Cortex of kidney (tissue), 1 donor: ENCODE measurements around the gene SH3BP4.
"Not testable (repeated sequence)": the region's sequence is repeated elsewhere in the genome, so short reads cannot be mapped to it uniquely, and the experiment has no call there.

Experiments used
- DNase-seq: peaks from one replicate; lab custom pipeline; 2025; lab: John Stamatoyannopoulos, UW

Gene SH3BP4

DNA sequence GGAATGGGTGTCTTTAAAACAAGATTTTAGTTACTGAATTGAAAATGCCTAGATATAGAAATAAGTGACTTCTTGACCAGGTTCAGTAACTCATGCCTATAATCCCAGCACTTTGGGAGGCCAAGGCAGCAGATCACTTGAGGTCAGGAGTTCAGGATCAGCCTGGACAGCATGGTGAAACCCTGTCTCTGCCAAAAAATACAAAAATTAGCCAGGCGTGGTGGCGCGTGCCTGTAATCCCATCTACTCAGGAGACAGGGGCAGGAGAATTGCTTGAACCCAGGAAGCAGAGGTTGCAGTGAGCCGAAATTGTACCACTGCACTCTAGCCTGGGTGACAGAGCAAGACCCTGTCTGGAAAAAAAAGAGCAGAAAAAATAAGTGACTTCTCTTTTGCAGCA lies 68.3 kb downstream of the SH3BP4 start:
- DNase-seq = not testable (repeated sequence)

DNA sequence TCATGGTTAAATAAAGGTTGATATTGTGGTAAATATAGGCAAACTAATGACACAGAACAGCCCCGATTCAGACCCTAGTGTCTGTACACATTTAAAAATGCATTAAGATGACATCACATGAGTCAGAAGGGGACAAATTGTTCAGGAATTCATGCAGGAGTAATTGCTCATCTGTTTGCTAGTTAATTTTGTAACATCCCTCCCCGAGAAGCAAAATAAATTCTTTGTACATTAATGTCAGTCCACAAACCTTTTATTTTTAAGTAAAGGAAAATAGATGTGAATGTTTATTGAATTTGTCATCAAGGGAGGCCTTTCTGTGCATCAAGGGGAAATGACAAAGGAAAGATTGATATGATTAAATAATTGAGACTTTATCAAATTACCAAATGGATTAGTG lies 69.9 kb downstream of the SH3BP4 start:
- DNase-seq = no peak

DNA sequence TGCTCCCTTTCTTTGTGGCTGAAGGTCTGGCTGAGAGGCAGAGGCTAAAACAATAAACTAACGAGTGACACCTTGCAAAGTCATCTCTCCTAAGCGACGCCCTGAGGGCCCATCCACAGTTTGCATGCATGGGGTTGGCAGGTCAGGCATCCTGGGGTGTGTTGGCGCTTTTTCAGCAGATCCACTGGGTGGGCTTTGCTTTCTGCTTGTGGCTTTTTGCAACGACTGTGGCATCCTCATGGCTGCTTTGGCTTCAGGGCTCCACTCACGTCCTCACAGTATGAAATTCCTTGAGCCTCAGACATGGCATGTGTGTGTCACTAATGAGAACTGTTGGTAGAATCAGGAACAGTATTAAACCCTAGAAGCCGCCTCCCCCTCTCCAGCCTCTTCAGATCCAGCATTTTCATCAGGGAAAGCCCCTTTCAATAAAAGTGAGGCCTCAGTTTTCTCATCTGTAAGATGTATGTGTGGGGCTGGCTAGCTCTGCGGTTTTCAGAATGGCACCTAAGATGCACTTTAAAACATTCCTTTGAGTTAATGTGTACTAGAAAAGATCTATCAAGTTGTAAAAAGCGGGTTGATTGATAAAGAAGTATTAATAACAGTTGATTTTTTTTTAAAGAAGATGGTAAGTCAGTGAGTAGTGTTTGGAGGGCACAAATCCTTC lies 72.5 kb downstream of the SH3BP4 start:
- no peak for DNase-seq

DNA sequence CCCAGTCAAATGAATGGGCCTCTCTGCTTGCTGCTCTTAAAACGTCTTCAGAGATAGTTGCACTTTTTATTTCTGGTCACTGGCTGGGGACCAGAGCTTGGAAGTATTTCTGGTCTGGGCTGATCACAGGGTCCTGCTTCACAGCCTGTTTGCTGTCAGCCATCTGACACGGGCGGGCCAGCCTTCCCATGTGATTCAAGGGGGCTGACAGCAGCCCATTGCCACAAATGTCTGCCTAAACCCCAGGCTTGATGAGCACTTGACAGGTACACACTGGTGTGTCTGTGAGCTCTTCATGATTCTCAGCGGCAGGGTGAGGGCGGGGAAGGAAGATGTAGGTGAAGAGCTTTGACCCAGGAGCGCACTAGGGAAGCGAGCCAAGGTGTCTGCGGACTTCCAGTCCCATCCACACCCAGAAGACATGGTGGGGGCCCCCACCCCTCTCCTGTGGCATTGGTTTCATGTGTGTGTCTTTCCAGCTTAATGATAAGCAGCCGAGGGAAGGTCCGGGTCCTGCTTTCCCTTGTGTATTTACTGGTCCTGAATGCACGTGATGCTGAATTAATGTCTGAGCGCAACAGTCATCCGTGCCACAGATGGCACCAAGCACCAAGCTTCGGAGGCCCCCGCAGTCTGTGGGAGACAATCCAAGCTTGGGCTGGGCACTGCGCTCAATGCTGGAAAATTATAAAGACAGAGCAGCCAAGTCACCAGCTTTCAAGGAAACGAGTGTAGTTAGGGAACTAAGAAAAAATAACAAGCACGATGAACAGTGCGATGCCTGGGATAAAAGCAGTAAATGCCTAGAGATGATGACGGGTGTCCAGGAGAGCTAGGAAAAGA lies 73.3 kb downstream of the SH3BP4 start:
- no peak for DNase-seq

DNA sequence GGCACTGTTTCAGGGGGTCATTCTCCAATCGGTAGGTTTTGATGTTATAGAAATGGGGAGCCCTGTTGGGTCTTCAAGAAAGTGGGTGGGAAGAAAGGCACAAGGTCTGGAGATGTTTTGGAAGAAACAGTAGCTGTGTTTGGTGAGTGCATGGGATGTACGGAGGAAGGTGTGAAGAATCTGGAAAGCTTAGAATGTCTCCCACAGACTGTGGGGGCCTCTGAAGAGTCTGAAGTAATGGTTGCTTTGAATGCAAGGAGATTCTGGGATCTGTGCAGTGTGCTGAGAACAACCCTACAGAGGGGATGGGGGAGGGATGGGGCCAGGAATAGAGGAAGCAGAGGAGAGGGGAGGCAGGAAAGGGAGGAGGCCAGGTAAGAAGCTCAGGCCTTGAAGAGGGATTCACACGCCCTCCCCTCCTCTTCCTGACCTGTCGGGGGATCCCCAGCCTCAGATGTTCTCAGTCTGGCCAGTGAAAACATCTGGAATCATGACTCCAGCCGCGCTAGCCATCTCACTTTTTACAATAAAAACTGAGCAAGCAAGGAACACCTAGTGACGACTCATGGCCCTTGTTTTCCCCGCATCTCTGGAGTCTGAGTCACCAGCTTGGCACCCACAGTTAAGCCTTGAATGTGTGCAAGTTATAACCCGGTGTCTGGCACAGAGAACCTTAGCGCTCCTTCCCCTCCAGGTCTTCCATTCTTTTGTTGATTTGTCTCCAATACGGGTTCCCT lies 74.2 kb downstream of the SH3BP4 start:
- no peak for DNase-seq

DNA sequence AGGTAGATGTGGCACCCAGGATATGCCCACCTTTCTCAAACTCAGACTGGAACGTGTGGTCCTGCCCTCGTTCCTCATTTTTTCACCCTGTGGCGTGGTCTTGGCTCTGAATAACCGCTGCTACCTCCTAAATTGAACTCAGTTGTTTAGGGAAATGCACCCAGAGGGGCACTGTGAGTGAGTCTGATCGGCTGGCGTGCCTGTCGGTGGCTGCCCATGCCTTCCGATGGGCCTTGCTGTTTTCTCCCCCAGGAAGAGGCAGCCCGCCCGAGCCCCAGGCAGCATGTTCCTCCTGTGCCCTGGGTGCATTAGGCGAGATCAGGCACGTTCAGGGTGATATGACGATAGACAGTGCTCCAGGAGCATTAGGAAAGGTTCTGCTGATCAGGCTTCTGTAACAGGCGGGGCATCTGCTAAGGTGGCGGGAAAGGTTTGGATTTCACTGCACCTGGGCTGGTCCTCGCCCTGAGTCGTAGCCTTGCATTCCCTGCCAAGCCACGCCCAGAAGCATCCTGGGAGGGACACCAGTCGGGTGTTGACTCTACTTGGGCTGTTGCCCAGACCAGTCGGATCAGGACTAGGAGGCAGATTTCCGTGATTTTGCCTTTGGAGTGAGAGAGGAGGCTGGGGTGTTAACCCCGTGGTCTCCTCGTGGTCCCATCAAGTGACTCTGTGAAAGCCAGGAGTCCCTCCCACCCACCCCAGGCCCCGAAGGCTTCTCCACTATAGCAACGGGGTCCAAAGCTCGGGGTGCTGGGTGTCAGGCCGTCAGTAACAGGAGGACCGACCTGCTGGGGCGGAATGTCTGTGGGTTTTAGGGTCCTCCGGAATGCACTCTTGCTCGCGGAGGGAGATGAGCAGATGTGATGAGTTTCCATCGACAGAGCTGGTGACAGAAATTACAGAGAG lies 75.1 kb downstream of the SH3BP4 start:
- no peak for DNase-seq

DNA sequence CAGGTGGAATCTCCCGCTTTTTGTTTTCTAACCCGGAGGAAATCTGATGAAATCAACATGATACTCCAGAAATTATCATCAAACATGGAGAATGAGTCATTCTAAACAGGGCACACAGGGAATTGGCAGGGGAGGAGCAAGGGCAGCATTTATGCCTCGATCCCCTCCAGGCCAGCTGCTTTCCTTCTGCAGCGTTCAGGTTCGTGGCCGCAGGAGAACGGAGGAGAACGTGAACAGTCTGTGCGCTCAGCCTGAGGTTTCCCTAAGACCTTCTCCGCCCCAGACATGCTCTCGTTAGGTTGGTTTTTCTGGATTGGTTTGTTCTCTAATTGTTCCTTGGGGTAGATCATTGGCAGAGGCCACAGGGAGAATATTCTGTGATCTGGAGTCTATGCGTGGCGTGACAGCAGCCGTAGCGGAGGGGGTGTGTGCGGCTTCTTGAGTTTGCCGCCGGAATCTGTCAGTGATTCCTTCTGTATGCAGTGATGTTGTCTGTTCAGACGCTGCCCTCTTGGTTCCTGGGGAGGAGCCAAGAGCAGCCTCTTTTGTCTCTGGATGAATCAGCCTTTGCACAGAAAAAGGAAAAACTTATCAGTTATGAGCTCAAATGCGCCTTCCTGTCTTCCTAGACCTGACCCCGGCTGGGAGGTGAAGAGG lies 75.9 kb downstream of the SH3BP4 start:
- DNase-seq = no peak

DNA sequence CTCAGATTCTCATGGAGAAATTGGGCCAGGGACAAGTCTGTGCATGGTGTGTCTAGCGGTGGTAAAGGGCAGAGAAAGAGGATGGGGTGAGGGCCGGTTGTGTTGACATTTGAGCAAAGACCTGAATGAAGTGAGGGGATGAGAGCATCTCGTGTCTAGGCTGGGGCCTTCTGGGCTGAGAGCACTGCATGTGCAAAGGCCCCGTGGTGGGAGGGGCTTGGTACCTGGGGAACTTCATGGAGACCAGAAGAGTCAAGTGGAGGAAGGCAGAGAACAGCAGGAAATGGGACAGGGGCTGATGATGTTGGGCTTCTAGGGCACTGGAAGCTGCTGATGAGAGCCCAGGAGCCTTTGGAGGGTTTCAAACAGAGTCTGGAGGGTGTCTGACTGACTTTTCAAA lies 76.8 kb downstream of the SH3BP4 start:
- DNase-seq = no peak

DNA sequence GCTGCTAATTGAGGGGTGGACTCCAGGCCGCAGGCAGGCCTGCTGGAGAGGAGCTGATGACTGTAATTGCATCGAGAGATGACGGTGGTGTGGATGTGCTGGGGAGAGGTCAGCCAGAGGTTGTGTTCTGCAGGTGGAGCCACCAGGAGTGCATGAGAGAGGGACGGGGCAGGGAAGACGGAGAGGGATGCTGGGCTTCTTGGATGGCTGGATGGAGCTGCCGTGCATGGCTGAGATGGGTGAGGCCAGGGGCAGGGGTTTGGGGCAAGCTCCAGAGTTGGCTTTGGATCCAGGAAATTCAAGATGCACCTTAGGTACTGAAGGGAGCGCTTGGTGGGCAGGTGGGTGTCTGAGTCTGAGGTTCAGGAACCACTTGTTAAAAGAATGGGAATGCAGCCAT lies 77.2 kb downstream of the SH3BP4 start:
- no peak for DNase-seq

DNA sequence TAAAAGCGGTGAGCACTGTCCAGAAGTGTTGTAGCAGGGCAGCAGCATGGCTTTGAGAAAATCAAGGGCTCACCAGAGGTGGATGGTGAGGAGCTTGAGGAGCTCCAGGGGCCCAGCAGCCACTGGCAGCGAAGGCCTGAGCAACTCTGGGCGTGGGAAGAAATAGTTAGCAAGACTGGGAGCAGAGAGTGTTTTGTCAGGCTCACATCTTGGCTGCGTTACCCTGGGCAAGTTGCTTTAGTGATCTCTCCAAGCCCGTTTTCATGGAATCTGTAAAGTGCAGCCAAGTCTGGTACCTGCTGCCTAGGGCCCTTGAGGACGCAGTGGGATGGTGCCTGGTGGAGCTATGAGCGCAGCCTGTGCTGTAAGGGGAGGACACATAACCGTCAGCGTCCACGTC lies 78.3 kb downstream of the SH3BP4 start:
- no peak for DNase-seq

DNA sequence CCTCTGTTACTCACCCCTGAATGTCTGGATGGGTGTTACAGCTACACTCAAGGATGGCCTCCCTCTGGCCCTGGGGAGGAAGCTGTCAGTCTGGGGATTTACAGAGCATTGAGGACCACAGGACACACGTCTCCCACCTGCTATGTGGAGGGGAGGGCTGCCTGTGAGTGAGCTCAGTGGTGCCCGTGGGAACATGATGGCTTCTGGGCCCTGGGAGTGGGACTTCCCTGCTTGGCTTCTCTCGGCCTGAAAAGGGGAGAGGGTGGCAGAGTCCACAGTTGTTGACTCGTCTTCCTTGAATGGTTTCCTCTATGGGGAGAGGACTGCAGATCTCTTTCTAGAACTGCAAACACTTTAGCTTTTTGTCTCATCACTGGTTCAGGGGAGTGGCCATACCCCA lies 79.1 kb downstream of the SH3BP4 start:
- no peak for DNase-seq

DNA sequence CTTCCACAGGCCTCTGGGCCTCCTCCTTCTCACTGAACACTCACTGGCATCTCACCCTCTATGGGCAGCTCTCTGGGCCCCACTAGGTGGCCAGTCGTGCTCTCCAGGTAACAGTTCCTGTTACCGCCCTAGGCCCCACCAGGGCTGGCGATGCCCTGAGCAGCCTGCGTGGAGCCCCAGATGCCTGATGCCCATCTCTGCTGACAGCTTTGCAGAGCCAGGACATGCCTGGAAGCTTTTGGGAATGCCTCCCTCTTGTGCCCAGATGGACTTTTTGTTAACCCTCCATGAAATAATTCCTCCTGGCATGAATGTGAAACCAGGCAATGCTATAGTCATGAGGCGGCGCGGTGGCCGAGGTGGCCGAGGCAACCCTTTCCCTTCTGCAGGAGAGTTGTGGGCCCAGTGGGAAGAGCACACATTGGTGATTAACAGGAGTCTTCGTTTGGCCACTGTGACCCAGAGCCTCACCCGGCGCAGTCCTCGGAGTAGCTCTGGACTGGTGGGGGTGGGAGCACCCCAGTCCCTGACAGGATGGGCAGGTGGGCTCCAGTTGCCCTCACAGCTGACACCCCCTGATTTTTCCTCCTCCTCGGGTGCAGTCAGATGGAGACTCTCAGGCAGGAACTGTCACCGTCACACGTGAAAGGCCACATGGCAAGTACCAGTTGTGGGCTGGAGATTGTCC lies 80.0 kb downstream of the SH3BP4 start:
- no peak for DNase-seq

DNA sequence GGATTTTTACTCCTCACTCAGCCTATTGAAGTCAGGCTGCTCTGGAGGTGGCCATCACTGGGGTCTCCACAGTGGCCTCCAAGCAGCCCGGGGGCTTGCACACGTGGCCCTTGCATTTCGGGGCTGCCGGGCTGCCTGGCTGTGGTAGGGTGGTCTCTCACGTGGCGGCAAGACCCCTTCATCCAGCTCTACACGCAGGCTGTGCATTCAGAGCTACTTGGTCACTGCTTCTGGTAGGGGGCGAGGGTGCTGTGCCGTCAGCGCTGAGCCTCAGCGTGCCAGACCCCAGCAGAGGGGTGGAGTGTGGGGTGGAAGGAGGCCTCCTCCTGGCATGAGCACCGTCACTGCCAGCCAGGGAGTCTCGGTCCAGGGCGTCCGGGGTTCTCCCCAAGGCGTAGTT lies 80.6 kb downstream of the SH3BP4 start:
- DNase-seq = no peak

DNA sequence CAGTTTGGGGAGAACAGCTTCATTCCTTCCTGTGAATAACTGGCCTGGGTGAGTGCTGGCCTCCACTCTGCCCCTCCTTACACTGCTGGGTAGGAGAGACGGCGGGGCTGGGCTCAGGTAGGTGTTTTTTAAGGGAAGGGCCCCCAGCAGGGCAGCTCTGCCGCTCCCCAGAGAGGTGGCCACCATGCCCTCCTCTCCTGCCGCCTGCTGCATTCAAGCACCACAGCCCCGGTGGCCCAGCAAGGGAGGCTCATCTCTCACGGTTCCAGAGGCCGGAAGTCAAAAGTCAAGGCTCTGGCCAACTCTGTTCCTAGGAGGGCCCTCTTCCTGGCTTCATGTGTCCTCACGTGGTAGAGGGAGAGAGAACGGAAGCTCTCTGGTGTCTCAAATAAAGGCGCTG lies 81.1 kb downstream of the SH3BP4 start:
- DNase-seq = no peak

DNA sequence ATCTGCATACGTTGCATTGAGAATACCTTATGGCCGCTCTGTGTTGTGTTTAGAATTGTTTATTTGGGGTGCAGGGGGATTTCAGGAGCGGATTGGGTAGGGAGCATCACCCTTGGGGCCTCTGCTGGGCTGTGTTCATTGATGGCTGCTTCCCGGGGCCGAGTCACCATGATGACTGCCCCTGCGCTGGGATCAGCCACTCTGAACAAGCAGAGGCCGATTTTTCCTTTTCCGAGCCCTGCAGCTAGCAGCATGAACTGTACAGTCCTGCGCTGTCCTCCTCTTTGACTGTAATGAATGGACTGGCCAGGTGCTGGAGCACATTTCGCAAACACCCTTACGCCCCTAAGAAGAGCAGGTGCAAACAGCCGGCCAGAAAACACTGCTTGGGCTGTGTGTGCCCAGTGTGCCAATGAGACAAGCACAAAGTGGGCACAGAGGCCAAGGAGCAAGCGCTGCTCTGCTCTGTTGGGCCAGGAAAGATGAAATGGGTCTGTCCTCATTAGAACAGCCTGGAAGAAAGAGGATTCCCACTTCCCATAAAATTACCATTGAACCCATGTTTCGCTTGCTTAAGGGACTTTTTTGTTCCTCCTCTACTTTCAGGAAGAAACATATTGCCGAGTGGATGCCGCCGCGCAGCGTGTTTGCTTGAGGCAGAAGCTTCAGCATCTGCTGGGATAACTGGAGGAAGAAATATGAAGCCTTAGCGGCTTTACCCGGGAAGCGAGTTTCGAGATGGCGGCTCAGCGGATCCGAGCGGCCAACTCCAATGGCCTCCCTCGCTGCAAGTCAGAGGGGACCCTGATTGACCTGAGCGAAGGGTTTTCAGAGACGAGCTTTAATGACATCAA lies 82.7 kb downstream of the SH3BP4 start:
- DNase-seq = no peak

DNA sequence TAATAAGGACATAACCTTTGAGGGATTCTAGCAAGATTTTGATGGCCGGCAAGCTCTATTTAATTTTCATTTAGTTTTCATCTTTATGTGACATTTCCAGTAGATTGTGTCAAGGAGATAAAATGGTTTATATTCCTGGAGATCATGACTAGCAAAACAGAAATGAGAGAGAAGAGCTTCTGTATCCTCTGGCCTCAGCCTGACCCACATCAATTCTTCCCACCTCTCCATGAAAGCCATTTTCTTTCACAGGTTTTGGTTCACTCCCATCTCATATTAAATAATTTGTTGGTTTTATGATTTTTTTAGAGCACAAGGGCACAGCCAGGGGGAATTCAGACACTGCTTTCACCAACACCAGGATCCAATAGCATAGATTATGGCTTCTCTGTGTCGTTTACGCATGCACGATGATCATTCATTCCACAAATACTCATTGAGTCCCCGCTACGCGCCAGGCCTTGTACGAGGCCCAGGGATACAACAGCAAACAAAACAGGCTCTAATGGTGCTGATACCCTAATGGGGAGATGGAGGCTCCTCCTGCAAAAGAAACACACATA lies 85.9 kb downstream of the SH3BP4 start:
- DNase-seq = no peak

DNA sequence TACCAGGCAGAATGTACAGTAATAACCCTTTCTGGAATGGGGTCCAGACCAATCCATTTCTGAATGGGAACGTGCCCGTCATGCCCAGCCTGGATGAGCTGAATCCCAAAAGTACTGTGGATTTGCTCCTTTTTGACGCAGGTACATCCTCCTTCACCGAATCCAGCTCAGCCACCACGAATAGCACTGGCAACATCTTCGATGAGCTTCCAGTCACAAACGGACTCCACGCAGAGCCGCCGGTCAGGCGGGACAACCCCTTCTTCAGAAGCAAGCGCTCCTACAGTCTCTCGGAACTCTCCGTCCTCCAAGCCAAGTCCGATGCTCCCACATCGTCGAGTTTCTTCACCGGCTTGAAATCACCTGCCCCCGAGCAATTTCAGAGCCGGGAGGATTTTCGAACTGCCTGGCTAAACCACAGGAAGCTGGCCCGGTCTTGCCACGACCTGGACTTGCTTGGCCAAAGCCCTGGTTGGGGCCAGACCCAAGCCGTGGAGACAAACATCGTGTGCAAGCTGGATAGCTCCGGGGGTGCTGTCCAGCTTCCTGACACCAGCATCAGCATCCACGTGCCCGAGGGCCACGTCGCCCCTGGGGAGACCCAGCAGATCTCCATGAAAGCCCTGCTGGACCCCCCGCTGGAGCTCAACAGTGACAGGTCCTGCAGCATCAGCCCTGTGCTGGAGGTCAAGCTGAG lies 89.6 kb downstream of the SH3BP4 start:
- no peak for DNase-seq

DNA sequence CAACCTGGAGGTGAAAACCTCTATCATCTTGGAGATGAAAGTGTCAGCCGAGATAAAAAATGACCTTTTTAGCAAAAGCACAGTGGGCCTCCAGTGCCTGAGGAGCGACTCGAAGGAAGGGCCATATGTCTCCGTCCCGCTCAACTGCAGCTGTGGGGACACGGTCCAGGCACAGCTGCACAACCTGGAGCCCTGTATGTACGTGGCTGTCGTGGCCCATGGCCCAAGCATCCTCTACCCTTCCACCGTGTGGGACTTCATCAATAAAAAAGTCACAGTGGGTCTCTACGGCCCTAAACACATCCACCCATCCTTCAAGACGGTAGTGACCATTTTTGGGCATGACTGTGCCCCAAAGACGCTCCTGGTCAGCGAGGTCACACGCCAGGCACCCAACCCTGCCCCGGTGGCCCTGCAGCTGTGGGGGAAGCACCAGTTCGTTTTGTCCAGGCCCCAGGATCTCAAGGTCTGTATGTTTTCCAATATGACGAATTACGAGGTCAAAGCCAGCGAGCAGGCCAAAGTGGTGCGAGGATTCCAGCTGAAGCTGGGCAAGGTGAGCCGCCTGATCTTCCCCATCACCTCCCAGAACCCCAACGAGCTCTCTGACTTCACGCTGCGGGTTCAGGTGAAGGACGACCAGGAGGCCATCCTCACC lies 90.2 kb downstream of the SH3BP4 start:
- DNase-seq = no peak
